ENCODE measurements around the gene NUP35.

- TF ChIP-seq POLR2AphosphoS5 (IDR thresholded peaks at IDR 0.05) (no peak), POLR2A (IDR thresholded peaks at IDR 0.05) (no peak), CTCF (IDR thresholded peaks at IDR 0.05) (no peak)
These were observed 24.7 kb downstream of the NUP35 start for GRCh38 chr2:183148955-183149354.

Data from gastroesophageal sphincter (tissue), 3 donors.